Upper lobe of left lung (tissue), 6 donors: ENCODE data around the gene SLC12A2. TPM values are rescaled to one million over a fixed set of nuclear protein-coding genes. Genes with fewer than 3 reads are reported as not detected.
A peak's percentile ranks its signal among the peaks of the same experiment; 100 is the strongest.

Experiments used
- ATAC-seq, 2 donors: fragments of 200-7000 bp; cut with Tn5 transposase; one replicate each; pipeline ENCODE4 v1.9.1; 2022; ENCODE audit warnings: mild to moderate bottlenecking in 2 of 2, moderate library complexity in 2 of 2; ENCODE audit not compliant: low FRiP score in 2 of 2
- DNase-seq, 2 donors: peaks; one replicate each; pipeline ENCODE4 v3.0.0-alpha.2; 2019 to 2020
- H3K27ac ChIP-seq, 4 donors: fragments of 200-600 bp; sonication (generic); one replicate each; pipeline ENCODE4 v1.5.1; 2016 to 2019
- H3K27me3 ChIP-seq, 4 donors: fragments of 200-600 bp; sonication (generic); one replicate each; pipeline ENCODE4 v1.5.1; 2017 to 2019
- H3K36me3 ChIP-seq, 4 donors: fragments of 200-600 bp; sonication (generic); one replicate each; pipeline ENCODE4 v1.5.1; 2016 to 2019
- H3K4me1 ChIP-seq, 4 donors: fragments of 200-600 bp; sonication (generic); one replicate each; pipeline ENCODE4 v1.5.1; 2018 to 2019
- H3K4me3 ChIP-seq, 4 donors: fragments of 200-600 bp; sonication (generic); one replicate each; pipeline ENCODE4 v1.5.1; 2017 to 2019; ENCODE audit warnings: mild to moderate bottlenecking in 2 of 4, moderate library complexity in 1 of 4
- H3K9me3 ChIP-seq, 4 donors: fragments of 200-600 bp; sonication (generic); one replicate each; pipeline ENCODE4 v1.5.1; 2018 to 2019
- EP300 ChIP-seq, 4 donors: sonication (generic); formaldehyde crosslinking; IDR thresholded peaks; one replicate each; pipeline ENCODE4 v1.5.1; 2017; ENCODE audit warnings: antibody characterized with exemption in 4 of 4, control low read depth in 2 of 4
- POLR2A ChIP-seq, 4 donors: fragments of 450-650 bp; IDR thresholded peaks; one replicate each; pipeline ENCODE4 v1.5.1; 2016 to 2017; ENCODE audit warnings: antibody characterized with exemption in 4 of 4, mild to moderate bottlenecking in 2 of 4
- POLR2AphosphoS5 ChIP-seq, 2 donors: sonication (generic); formaldehyde crosslinking; IDR thresholded peaks; one replicate each; pipeline ENCODE4 v1.5.1; 2017; ENCODE audit warnings: antibody characterized with exemption in 2 of 2
- WGBS, 2 donors: methylation state at CpG; one replicate each; pipeline ENCODE4 v1.1.5; 2017 to 2018; 5-methylcytosine and 5-hydroxymethylcytosine counted together
- total RNA-seq, 6 donors: library from RNA; depleted of rRNA in 4 of 6; stranded (reverse); fragments of >200 nt in 4 of 6; gene quantifications; one replicate each; pipeline versions ENCODE4 v1.1.0 to v1.2.1, GENCODE V29; 2016 to 2021
- TF ChIP-seq, protein P1 (sequence below), 6 experiments: fragments of 450-650 bp in 4 of 6; fragments of 200-600 bp in 2 of 6; sonication (generic) in 2 of 6; IDR thresholded peaks; one replicate each; pipeline ENCODE4 v1.5.1; 2016 to 2019; ENCODE audit warnings: antibody characterized with exemption in 6 of 6
- donor health status: DM: no; HTN: no; CAD: no; lungs with moderate emphysema.
- donor health status: DM: no; HTN: yes; CAD: no; lungs with severe emphysema.

SLC12A2 gene
- 10 to 100 TPM; 12.6 to 44.1 (median 28.0) TPM for total RNA-seq

DNA sequence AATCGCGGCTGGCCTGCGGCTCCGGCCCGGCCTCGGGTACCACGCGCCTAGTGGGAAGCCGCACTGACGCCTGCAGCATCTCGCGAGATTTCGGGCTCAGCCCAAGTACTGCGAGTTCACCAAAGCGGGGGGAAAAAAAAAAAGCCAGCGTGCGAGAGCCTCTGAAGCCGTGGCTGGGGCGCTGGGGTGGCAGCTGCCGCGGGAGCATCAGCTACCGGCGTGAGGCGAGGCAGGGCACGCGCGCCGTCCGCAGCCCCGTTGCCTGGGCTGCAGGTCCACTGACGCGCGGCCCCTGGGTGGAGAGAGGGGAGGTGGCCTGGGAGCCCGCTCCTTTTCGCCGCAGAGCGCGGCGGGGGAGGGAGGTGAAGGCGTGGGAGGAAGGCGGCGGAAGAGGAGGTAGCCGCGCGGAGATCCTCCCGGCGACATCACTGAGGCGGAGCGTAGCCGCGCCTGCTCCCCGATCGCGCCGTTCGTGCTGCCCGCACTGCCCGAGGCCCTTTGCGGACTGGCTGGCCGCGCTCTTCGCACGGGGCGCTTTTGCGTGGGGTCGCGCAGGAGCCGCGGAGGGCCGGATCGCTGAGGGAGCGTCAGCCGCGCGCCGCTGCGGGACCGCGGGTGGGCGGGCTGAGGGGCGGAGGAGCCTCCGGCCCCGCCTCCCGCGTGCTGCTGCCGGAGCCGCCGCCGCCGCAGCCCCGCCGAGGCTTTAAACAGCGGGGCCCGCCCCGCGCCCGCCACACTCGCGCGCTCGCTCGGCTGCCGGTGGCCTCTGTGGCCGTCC is at the start of gene SLC12A2:
SLC12A2 (plus strand) TSS at position 734 of the 778 bp plus-strand sequence. CDS start 189 bp downstream, outside the sequence.
- TF ChIP-seq POLR2A (IDR thresholded peaks at IDR 0.05) (peak in 3 of 4 donors; percentile 77 to 80 (median 79)), POLR2AphosphoS5 (IDR thresholded peaks at IDR 0.05) (peak; percentile 59 to 85), EP300 (IDR thresholded peaks at IDR 0.05) (peak in 1 of 4 donors; percentile 2)
- TF ChIP-seq, protein P1, sequence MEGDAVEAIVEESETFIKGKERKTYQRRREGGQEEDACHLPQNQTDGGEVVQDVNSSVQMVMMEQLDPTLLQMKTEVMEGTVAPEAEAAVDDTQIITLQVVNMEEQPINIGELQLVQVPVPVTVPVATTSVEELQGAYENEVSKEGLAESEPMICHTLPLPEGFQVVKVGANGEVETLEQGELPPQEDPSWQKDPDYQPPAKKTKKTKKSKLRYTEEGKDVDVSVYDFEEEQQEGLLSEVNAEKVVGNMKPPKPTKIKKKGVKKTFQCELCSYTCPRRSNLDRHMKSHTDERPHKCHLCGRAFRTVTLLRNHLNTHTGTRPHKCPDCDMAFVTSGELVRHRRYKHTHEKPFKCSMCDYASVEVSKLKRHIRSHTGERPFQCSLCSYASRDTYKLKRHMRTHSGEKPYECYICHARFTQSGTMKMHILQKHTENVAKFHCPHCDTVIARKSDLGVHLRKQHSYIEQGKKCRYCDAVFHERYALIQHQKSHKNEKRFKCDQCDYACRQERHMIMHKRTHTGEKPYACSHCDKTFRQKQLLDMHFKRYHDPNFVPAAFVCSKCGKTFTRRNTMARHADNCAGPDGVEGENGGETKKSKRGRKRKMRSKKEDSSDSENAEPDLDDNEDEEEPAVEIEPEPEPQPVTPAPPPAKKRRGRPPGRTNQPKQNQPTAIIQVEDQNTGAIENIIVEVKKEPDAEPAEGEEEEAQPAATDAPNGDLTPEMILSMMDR (IDR thresholded peaks at IDR 0.05) = peak in 3 of 6 experiments; percentile 19 to 21 (median 19)
- no peaks in the 10 kb centered on the region for H3K36me3 ChIP-seq
- DNase-seq = peak; percentile 93 to 96
- no peaks in the 10 kb centered on the region for H3K27me3 ChIP-seq
- H3K4me1 ChIP-seq = peaks cover 22 to 53% (median 37%) of the 10 kb centered on the region in 4 donors
- H3K9me3 ChIP-seq = no peaks in the 10 kb centered on the region
- H3K27ac ChIP-seq = peak within 1 kb of the TSS; percentile 89 to 95 (median 92)
- H3K4me3 ChIP-seq = peak within 1 kb of the TSS; percentile 83 to 92 (median 86)
- 0% methylated on average over 43 of the region's 104 CpGs; no CpG with 5 or more reads in 1 of the 2 donors for WGBS, 2 donors
- ATAC-seq = peak; percentile 91 to 95

DNA sequence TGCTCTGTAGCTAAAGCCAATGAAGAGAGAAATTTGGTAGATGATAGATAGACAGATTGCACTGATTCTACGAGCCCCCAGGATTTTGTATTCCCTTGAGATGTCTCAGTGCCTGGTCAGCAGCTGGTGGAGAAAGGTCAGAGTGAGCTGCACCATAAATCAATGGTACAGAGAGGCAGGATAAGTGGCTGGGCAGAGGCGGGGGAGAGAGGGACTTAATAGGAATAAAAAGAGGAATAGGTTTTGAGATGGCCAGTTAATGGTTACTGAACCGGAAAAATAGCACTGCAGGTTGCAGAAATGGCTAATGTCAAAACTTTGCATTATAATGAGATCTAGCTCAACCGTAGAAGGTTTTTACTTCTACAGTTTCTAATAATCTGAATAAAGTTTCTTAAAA is 47.9 kb upstream of the SLC12A2 start:
- DNase-seq = no peak
- Histone ChIP-seq H3K4me1 (peaks cover 0 to 13% (median 4%) of the 10 kb centered on the region in 4 donors), H3K4me3 (no peak overlapping the region), H3K9me3 (peaks cover 0 to 3% (median 0%) of the 10 kb centered on the region in 4 donors), H3K27ac (no peak overlapping the region), H3K36me3 (no peaks in the 10 kb centered on the region), H3K27me3 (no peaks in the 10 kb centered on the region)
- ATAC-seq = no peak
- WGBS, 2 donors = 90 to 95% methylated on average over 4 of the region's 4 CpGs
- TF ChIP-seq POLR2AphosphoS5 (IDR thresholded peaks at IDR 0.05) (no peak), EP300 (IDR thresholded peaks at IDR 0.05) (no peak), POLR2A (IDR thresholded peaks at IDR 0.05) (no peak)
- TF ChIP-seq, protein P1 (IDR thresholded peaks at IDR 0.05) = no peak

DNA sequence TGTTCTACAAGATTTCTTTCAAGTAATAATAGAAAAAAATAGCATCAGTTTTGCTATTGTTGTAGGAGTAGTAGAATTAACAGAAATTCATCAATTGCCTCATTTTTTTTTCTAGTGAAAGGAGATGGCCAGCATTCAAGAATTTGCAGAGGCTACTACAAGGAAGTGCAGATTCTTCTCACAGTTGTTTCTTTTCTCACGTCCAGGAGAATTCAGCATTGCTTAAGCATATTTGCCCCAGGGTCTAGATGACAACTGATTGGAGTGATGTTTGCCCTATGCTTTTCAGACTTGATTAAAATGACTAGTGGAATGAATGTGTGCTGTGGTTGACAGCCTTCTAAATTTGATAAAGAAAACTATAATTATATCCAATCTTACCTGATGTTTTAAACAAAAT is 46.6 kb upstream of the SLC12A2 start:
- TF ChIP-seq POLR2AphosphoS5 (IDR thresholded peaks at IDR 0.05) (no peak), POLR2A (IDR thresholded peaks at IDR 0.05) (no peak), EP300 (IDR thresholded peaks at IDR 0.05) (no peak)
- TF ChIP-seq, protein P1 (IDR thresholded peaks at IDR 0.05) = no peak
- peaks cover 0 to 13% (median 5%) of the 10 kb centered on the region in 4 donors for H3K4me1 ChIP-seq
- no peak overlapping the region for H3K27ac ChIP-seq
- no peaks in the 10 kb centered on the region for H3K9me3 ChIP-seq
- WGBS, 2 donors = 27 to 37% methylated on average over 1 of the region's 1 CpG
- no peak overlapping the region for H3K4me3 ChIP-seq
- no peaks in the 10 kb centered on the region for H3K36me3 ChIP-seq
- no peaks in the 10 kb centered on the region for H3K27me3 ChIP-seq
- DNase-seq (no peak), ATAC-seq (no peak)

DNA sequence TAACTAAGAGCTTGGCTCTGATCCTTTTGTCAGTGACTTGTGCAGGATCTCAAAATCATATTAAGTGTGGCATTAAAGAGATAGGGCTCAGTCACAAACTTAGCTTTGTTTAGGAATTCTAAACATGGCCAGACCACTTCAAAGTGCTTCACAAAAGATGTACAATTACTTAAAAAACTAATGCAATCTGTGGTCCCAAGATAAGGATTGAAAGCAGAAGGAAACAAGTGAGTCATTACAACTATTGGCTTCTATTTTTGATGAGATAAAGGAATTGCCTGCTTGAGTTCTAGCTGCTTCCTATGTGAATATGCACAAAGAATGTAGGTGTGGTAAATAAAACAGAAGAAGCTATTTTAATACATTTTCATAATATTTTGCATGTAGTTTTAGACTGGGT is 44.9 kb upstream of the SLC12A2 start:
- H3K9me3 ChIP-seq = no peaks in the 10 kb centered on the region
- H3K4me1 ChIP-seq = peaks cover 0 to 13% (median 5%) of the 10 kb centered on the region in 4 donors
- H3K27me3 ChIP-seq = no peaks in the 10 kb centered on the region
- H3K36me3 ChIP-seq = no peaks in the 10 kb centered on the region
- peak in 2 of 4 donors; percentile 48 to 52 for TF ChIP-seq EP300 (IDR thresholded peaks at IDR 0.05)
- no peak for TF ChIP-seq POLR2A (IDR thresholded peaks at IDR 0.05)
- TF ChIP-seq POLR2AphosphoS5 (IDR thresholded peaks at IDR 0.05) = peak in 1 of 2 donors; percentile 15
- no peak for DNase-seq
- H3K27ac ChIP-seq = no peak overlapping the region
- ATAC-seq = no peak
- no peak overlapping the region for H3K4me3 ChIP-seq

DNA sequence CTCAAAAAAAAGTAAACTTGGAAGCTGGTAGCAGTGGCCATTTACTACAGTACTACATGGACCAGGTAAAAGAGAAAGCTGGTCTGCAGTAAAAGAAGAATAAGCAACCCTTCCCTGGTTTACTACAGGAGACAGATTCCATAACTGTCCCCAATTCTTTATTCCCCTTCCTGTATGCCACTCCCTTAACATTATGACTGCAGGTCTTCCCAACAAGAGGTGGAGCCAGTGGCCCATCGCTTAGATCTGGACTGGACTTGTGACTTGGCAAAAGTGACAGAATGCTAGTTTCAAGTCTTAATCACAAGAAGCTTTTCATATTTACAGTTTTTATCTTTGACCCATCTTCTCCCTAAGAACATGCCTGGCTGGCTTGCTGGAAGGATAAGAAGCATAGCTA is 42.6 kb upstream of the SLC12A2 start:
- H3K27me3 ChIP-seq = no peaks in the 10 kb centered on the region
- H3K9me3 ChIP-seq = no peaks in the 10 kb centered on the region
- ATAC-seq = no peak
- no peak overlapping the region for H3K27ac ChIP-seq
- H3K4me1 ChIP-seq = peaks cover 0 to 13% (median 5%) of the 10 kb centered on the region in 4 donors
- TF ChIP-seq EP300 (IDR thresholded peaks at IDR 0.05) (no peak), POLR2A (IDR thresholded peaks at IDR 0.05) (no peak), POLR2AphosphoS5 (IDR thresholded peaks at IDR 0.05) (no peak)
- TF ChIP-seq, protein P1 (IDR thresholded peaks at IDR 0.05) = no peak
- 87 to 90% methylated on average over 1 of the region's 1 CpG for WGBS, 2 donors
- DNase-seq = no peak
- H3K36me3 ChIP-seq = no peaks in the 10 kb centered on the region
- no peak overlapping the region for H3K4me3 ChIP-seq
